GM23338 (cell line): ENCODE data around the gene IQCE. TPM values are rescaled to one million over a fixed set of nuclear protein-coding genes. Genes with fewer than 3 reads are reported as not detected.

Experiments
- ATAC-seq: fragments of 200-7000 bp; cut with Tn5 transposase; 3 replicates; pipeline ENCODE4 v1.9.1; 2020
- DNase-seq: peaks from one replicate; pipeline ENCODE4 v3.0.0-alpha.2; 2015; ENCODE audit warnings: low spot score
- H2AFZ ChIP-seq: fragments of 200-600 bp; sonication (generic); 2 replicates; pipeline ENCODE4 v1.8.0; 2016; ENCODE audit warnings: antibody characterized with exemption, mild to moderate bottlenecking, moderate library complexity
- H3F3A ChIP-seq: fragments of 200-600 bp; sonication (generic); replicated peaks from 2 replicates; pipeline ENCODE4 v1.8.0; 2017; ENCODE audit warnings: antibody characterized with exemption, mixed run types, low read depth
- H3K27ac ChIP-seq: fragments of 200-600 bp; sonication (generic); 2 replicates; pipeline ENCODE4 v1.6.1; 2016; ENCODE audit warnings: low read depth
- H3K27me3 ChIP-seq: fragments of 200-600 bp; sonication (generic); 2 replicates; pipeline ENCODE4 v1.8.0; 2016; ENCODE audit warnings: mild to moderate bottlenecking, mixed run types, moderate library complexity; ENCODE audit not compliant: insufficient read depth
- H3K36me3 ChIP-seq: fragments of 200-600 bp; sonication (generic); 2 replicates; pipeline ENCODE4 v1.8.0; 2016; ENCODE audit warnings: mild to moderate bottlenecking; ENCODE audit not compliant: insufficient read depth
- H3K4me1 ChIP-seq: fragments of 200-600 bp; sonication (generic); 2 replicates; pipeline ENCODE4 v1.8.0; 2016; ENCODE audit warnings: mild to moderate bottlenecking, moderate library complexity; ENCODE audit not compliant: insufficient read depth
- H3K4me2 ChIP-seq: fragments of 200-600 bp; sonication (generic); 2 replicates; pipeline ENCODE4 v1.7.1; 2017; ENCODE audit warnings: mixed run types
- H3K4me3 ChIP-seq: fragments of 200-600 bp; sonication (generic); 2 replicates; pipeline ENCODE4 v1.6.1; 2016; ENCODE audit warnings: mixed run types
- H3K79me2 ChIP-seq: fragments of 200-600 bp; sonication (generic); replicated peaks from 2 replicates; pipeline ENCODE4 v1.8.0; 2017; ENCODE audit warnings: mild to moderate bottlenecking; ENCODE audit not compliant: insufficient read depth
- H3K9me2 ChIP-seq: fragments of 200-600 bp; sonication (generic); 2 replicates; pipeline ENCODE4 v1.8.0; 2017; ENCODE audit not compliant: insufficient read depth
- H4K20me1 ChIP-seq: fragments of 200-600 bp; sonication (generic); replicated peaks from 2 replicates; pipeline ENCODE4 v1.8.0; 2017; ENCODE audit warnings: mild to moderate bottlenecking; ENCODE audit not compliant: insufficient read depth
- H3K27ac Mint-ChIP-seq: 2 replicates; pipeline ENCODE4 v1.8.0; 2020; ENCODE audit warnings: inconsistent platforms, mild to moderate bottlenecking, moderate library complexity, mixed read lengths
- H3K27me3 Mint-ChIP-seq: 3 replicates; pipeline ENCODE4 v1.8.0; 2022; ENCODE audit warnings: low read depth, mild to moderate bottlenecking, moderate library complexity, mixed read lengths, inconsistent platforms; ENCODE audit not compliant: insufficient read depth, poor library complexity
- H3K36me3 Mint-ChIP-seq: 3 replicates; pipeline ENCODE4 v1.8.0; 2021; ENCODE audit warnings: low read depth, mild to moderate bottlenecking, inconsistent platforms, moderate library complexity, mixed read lengths
- H3K4me1 Mint-ChIP-seq: 3 replicates; pipeline ENCODE4 v1.8.0; 2020; ENCODE audit warnings: mild to moderate bottlenecking, inconsistent platforms, mixed read lengths
- H3K4me3 Mint-ChIP-seq: 3 replicates; pipeline ENCODE4 v1.8.0; 2021; ENCODE audit warnings: moderate library complexity, mild to moderate bottlenecking, inconsistent platforms, mixed read lengths
- H3K9me3 Mint-ChIP-seq: 3 replicates; pipeline ENCODE4 v1.8.0; 2020; ENCODE audit warnings: moderate library complexity, mild to moderate bottlenecking, inconsistent platforms, mixed read lengths
- CREB1 ChIP-seq: fragments of 250-450 bp; sonication (Bioruptor Pico); IDR thresholded peaks from 2 replicates; pipeline ENCODE4 v1.5.0; 2020; ENCODE audit warnings: low read depth, mild to moderate bottlenecking, moderate library complexity
- EZH2 ChIP-seq: fragments of 200-600 bp; sonication (generic); IDR thresholded peaks from one replicate; pipeline ENCODE4 v1.8.0; 2017; ENCODE audit warnings: antibody characterized with exemption, mild to moderate bottlenecking, low read depth; ENCODE audit not compliant: unreplicated experiment
- POLR2AphosphoS5 ChIP-seq: IDR thresholded peaks from 2 replicates; pipeline ENCODE4 v1.6.1; 2016; ENCODE audit warnings: antibody characterized with exemption, low read depth
- ZNF114 ChIP-seq: fragments of 250-450 bp; sonication (Bioruptor Pico); IDR thresholded peaks from 2 replicates; pipeline ENCODE4 v1.5.0; 2020; ENCODE audit warnings: mild to moderate bottlenecking, moderate library complexity
- polyA plus RNA-seq: library from polyadenylated mRNA; unstranded; fragments of >200 nt; fragmentation: Nextera tagmentation; extraction: Ambion mirVana; gene quantifications from 2 replicates; pipeline ENCODE4 v1.2.1, GENCODE V29; 2016
- total RNA-seq: library from RNA; depleted of rRNA; stranded (reverse); fragments of >200 nt; shearing (Covaris generic); gene quantifications from 2 replicates; pipeline ENCODE4 v1.2.3, GENCODE V29; 2014
- TF ChIP-seq, protein P1 (sequence below), 2 experiments: fragments of 200-600 bp in 1 of 2; sonication (generic) in 1 of 2; conservative IDR thresholded peaks; 2 replicates each; pipeline versions ENCODE4 v1.5.1 to v1.6.1; 2016 to 2017; ENCODE audit warnings: antibody characterized with exemption in 2 of 2, low read depth in 2 of 2, mild to moderate bottlenecking in 2 of 2, moderate library complexity in 1 of 2
- TF ChIP-seq, protein P2 (sequence below): IDR thresholded peaks from one replicate; pipeline ENCODE4 v1.6.1; 2018; ENCODE audit warnings: antibody characterized with exemption; ENCODE audit not compliant: unreplicated experiment

Gene IQCE
- total and polyA plus RNA-seq, 2 experiments from 2014 or later, result 5.0 to 7.7 TPM

DNA sequence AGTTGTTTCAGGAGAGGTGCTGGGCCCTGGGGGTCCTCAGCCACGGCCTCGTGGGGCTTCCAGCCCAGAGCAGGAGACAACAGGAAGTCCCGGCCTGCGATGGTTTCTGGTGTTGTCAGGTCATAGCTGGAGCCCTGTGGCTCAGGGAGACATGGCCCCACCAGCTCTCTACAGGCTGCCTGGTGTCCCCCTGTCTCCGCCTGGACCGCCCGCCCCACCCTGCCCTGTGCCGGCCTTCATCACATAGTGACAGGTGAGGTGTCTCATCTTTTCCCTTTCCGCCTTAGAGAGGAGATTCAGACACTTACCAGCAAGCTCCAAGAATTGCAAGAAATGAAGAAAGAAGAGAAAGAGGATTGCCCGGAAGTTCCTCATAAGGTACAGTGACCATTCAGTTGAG, 35.8 kb downstream of the IQCE start (continued):
- TF ChIP-seq, protein P1, sequence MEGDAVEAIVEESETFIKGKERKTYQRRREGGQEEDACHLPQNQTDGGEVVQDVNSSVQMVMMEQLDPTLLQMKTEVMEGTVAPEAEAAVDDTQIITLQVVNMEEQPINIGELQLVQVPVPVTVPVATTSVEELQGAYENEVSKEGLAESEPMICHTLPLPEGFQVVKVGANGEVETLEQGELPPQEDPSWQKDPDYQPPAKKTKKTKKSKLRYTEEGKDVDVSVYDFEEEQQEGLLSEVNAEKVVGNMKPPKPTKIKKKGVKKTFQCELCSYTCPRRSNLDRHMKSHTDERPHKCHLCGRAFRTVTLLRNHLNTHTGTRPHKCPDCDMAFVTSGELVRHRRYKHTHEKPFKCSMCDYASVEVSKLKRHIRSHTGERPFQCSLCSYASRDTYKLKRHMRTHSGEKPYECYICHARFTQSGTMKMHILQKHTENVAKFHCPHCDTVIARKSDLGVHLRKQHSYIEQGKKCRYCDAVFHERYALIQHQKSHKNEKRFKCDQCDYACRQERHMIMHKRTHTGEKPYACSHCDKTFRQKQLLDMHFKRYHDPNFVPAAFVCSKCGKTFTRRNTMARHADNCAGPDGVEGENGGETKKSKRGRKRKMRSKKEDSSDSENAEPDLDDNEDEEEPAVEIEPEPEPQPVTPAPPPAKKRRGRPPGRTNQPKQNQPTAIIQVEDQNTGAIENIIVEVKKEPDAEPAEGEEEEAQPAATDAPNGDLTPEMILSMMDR (conservative IDR thresholded peaks at IDR 0.05; ENCODE audit: low read depth in 2 of 2), result no peak
- TF ChIP-seq, protein P2, sequence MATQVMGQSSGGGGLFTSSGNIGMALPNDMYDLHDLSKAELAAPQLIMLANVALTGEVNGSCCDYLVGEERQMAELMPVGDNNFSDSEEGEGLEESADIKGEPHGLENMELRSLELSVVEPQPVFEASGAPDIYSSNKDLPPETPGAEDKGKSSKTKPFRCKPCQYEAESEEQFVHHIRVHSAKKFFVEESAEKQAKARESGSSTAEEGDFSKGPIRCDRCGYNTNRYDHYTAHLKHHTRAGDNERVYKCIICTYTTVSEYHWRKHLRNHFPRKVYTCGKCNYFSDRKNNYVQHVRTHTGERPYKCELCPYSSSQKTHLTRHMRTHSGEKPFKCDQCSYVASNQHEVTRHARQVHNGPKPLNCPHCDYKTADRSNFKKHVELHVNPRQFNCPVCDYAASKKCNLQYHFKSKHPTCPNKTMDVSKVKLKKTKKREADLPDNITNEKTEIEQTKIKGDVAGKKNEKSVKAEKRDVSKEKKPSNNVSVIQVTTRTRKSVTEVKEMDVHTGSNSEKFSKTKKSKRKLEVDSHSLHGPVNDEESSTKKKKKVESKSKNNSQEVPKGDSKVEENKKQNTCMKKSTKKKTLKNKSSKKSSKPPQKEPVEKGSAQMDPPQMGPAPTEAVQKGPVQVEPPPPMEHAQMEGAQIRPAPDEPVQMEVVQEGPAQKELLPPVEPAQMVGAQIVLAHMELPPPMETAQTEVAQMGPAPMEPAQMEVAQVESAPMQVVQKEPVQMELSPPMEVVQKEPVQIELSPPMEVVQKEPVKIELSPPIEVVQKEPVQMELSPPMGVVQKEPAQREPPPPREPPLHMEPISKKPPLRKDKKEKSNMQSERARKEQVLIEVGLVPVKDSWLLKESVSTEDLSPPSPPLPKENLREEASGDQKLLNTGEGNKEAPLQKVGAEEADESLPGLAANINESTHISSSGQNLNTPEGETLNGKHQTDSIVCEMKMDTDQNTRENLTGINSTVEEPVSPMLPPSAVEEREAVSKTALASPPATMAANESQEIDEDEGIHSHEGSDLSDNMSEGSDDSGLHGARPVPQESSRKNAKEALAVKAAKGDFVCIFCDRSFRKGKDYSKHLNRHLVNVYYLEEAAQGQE, result no peak
- no peak for TF ChIP-seq CREB1 (CRISPR knock-in tag)

DNA sequence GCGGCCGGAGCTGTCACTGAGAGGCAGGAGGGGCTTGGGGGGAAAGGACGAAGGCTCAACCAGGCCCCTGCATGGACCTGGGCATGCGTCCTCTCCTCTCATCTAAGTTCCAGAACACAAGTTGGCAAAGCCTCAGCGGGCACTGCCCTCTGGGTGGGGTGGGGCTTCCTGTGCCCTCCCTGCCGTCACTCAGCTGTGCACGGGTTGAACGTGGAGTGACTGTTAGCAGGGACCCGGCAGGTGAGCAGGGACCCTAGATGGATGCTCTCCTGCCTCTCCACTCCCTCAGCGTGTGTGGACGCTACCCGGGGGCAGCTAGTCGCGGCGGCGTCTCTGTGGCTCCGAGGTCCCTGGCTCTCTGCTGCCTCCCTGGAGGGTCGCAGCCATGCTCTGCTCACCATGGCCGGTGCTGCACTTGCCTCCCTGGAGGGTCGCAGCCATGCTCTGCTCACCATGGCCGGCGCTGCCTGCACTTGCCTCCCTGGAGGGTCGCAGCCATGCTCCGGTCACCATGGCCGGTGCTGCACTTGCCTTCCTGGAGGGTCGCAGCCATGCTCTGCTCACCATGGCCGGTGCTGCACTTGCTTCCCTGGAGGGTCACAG, 36.6 kb downstream of the IQCE start:
- no peak overlapping the region for H3K4me3 ChIP-seq
- Mint-ChIP-seq H3K27me3 (peaks cover 13% of the 10 kb centered on the region), H3K4me1 (no peaks in the 10 kb centered on the region; the same call in 2 of the 3 replicates), H3K4me3 (no peak overlapping the region), H3K27ac (no peak overlapping the region), H3K36me3 (no peaks in the 10 kb centered on the region; the same call in 1 of the 3 replicates), H3K9me3 (no peaks in the 10 kb centered on the region)
- no peaks in the 10 kb centered on the region for H3K27me3 ChIP-seq
- no peak overlapping the region; the same call in 1 of the 2 replicates for H3K27ac ChIP-seq
- TF ChIP-seq EZH2 (no peak), POLR2AphosphoS5 (no peak), ZNF114 (CRISPR knock-in tag) (no peak)
- TF ChIP-seq, protein P1 (conservative IDR thresholded peaks at IDR 0.05; ENCODE audit: low read depth in 2 of 2), result 0 out of 4 replicates have a peak, but pooled peaks of 1 of the 2 experiments have one; percentile 8
- no peaks in the 10 kb centered on the region for H3K36me3 ChIP-seq
- no peaks in the 10 kb centered on the region for H3K9me2 ChIP-seq
- DNase-seq (no peak), ATAC-seq (no peak)
- no peak overlapping the region for H2AFZ ChIP-seq
- H3F3A ChIP-seq, result 0 out of 2 replicates have a peak, but pooled peaks cover 4% of the 10 kb centered on the region
- H3K79me2 ChIP-seq, result no peaks in the 10 kb centered on the region
- no peak overlapping the region for H3K4me2 ChIP-seq
- H4K20me1 ChIP-seq, result no peaks in the 10 kb centered on the region
- H3K4me1 ChIP-seq, result no peaks in the 10 kb centered on the region
